Spleen (tissue), 11 donors: ENCODE measurements around the gene PPP1R9B. TPM values are rescaled to one million over a fixed set of nuclear protein-coding genes. Genes with fewer than 3 reads are reported as not detected.

ENCODE experiments used
- DNase-seq: peaks from one replicate; pipeline ENCODE4 v3.0.0-alpha.2; 2020
- H3K27ac ChIP-seq, 8 donors: fragments of 200-600 bp; sonication (generic) in 7 of 8; 1 replicate in 4 of 8; 2 replicates in 4 of 8; pipeline versions ENCODE4 v1.5.0 to v1.8.0; 2016 to 2021; ENCODE audit warnings: inconsistent platforms in 4 of 8, mild to moderate bottlenecking in 4 of 8, moderate library complexity in 1 of 8
- H3K27me3 ChIP-seq, 7 donors: fragments of 200-600 bp; sonication (generic) in 6 of 7; replicated peaks in 1 of 7; 1 replicate in 4 of 7; 2 replicates in 3 of 7; pipeline versions ENCODE4 v1.5.0 to v1.8.0; 2016 to 2021; ENCODE audit warnings: inconsistent platforms in 3 of 7, mild to moderate bottlenecking in 1 of 7
- H3K36me3 ChIP-seq, 6 donors: fragments of 200-600 bp; sonication (generic) in 5 of 6; 1 replicate in 4 of 6; 2 replicates in 2 of 6; pipeline versions ENCODE4 v1.5.0 to v1.8.0; 2016 to 2021; ENCODE audit warnings: inconsistent platforms in 2 of 6
- H3K4me1 ChIP-seq, 6 donors: fragments of 200-600 bp; sonication (generic) in 5 of 6; 1 replicate in 3 of 6; 2 replicates in 3 of 6; pipeline versions ENCODE4 v1.5.0 to v1.8.0; 2016 to 2021; ENCODE audit warnings: inconsistent platforms in 3 of 6
- H3K4me3 ChIP-seq, 8 donors: fragments of 200-600 bp; sonication (generic) in 7 of 8; 1 replicate in 4 of 8; 2 replicates in 4 of 8; pipeline versions ENCODE4 v1.5.0 to v1.8.0; 2016 to 2021; ENCODE audit warnings: inconsistent platforms in 4 of 8, mild to moderate bottlenecking in 4 of 8, moderate library complexity in 2 of 8
- H3K9me3 ChIP-seq, 8 donors: fragments of 200-600 bp; sonication (generic) in 7 of 8; 1 replicate in 4 of 8; 2 replicates in 4 of 8; pipeline versions ENCODE4 v1.5.0 to v1.8.0; 2016 to 2021; ENCODE audit warnings: inconsistent platforms in 4 of 8
- CTCF ChIP-seq, 11 experiments: fragments of 200-600 bp in 7 of 11; fragments of 450-650 bp in 4 of 11; sonication (generic) in 4 of 11; IDR thresholded peaks in 8 of 11; conservative IDR thresholded peaks in 3 of 11; 1 replicate in 7 of 11; 2 replicates in 4 of 11; pipeline versions ENCODE4 v1.4.0 to v1.8.0; 2016 to 2021; ENCODE audit warnings: antibody characterized with exemption in 11 of 11, inconsistent platforms in 4 of 11, mild to moderate bottlenecking in 1 of 11
- POLR2A ChIP-seq, 3 donors: fragments of 450-650 bp; IDR thresholded peaks; one replicate each; pipeline ENCODE4 v1.5.1; 2017; ENCODE audit warnings: antibody characterized with exemption in 3 of 3, mild to moderate bottlenecking in 1 of 3
- POLR2AphosphoS5 ChIP-seq, 3 donors: sonication (generic); formaldehyde crosslinking; IDR thresholded peaks; one replicate each; pipeline ENCODE4 v1.5.1; 2017; ENCODE audit warnings: antibody characterized with exemption in 3 of 3
- WGBS, 5 donors: extraction: QIAGEN DNeasy Blood & Tissue Kit in 3 of 5; methylation state at CpG; one replicate each; pipeline versions ENCODE4 v1.1.5 to v1.1.7; 2013 to 2018; 5-methylcytosine and 5-hydroxymethylcytosine counted together
- intact Hi-C: fragments of 100-400 bp; cut with DNase I; formaldehyde crosslinking; loops from one replicate; pipeline ENCODE4 v1.15.0; 2023; ENCODE audit warnings: low total_unique reads
- polyA plus RNA-seq, 3 donors: library from polyadenylated mRNA; stranded (reverse); fragments of 200-250 nt; gene quantifications; one replicate each; pipeline ENCODE4 v1.2.1, GENCODE V29; 2013
- total RNA-seq, 7 donors: library from RNA; depleted of rRNA in 3 of 7; stranded (reverse); fragments of >200 nt in 3 of 7; fragmentation: NEBNext Ultra II Directional in 4 of 7; extraction: Animal tissue kit (Norgen Biotek cat#: 25700) in 4 of 7; gene quantifications; one replicate each; pipeline versions ENCODE4 v1.1.0 to v1.2.1, GENCODE V29; 2016 to 2021
- donor health status: healthy with polysubstance abuse.
- donor health status: DM: no; HTN: no; CAD: no; lungs with moderate emphysema.
- donor health status: DM: no; HTN: no; CAD: no.
- donor health status: Bipolar disorder and iron deficiency.
- donor health status: healthy.
- donor health status: DM: no; HTN: no; CAD: no.
- donor health status: DM: yes; HTN: yes; CAD: no.

PPP1R9B gene
- total and polyA plus RNA-seq, 10 donors = 30.0 to 136 (median 86.2) TPM

- DNase-seq = no peak
- intact Hi-C loops = loop anchor here (10.0 kb wide), 1 partner anchor 183 kb away; no protein-coding TSS in a partner anchor
- Histone ChIP-seq H3K27ac (peak overlapping the region; percentile 48 to 86 (median 77)), H3K36me3 (peaks cover 0 to 43% (median 30%) of the 10 kb centered on the region in 6 donors), H3K27me3 (peaks cover 0 to 32% (median 7%) of the 10 kb centered on the region in 7 donors), H3K4me1 (peaks cover 3 to 50% (median 24%) of the 10 kb centered on the region in 6 donors), H3K9me3 (no peaks in the 10 kb centered on the region), H3K4me3 (no peak overlapping the region)
- 54 to 75% (median 69%) methylated on average over 8 to 14 of the region's 14 CpGs for WGBS, 5 donors
- TF ChIP-seq POLR2A (IDR thresholded peaks at IDR 0.05) (no peak), CTCF (IDR thresholded peaks at IDR 0.05 in 8 of 11, conservative IDR thresholded peaks at IDR 0.05 in 3 of 11) (no peak), POLR2AphosphoS5 (IDR thresholded peaks at IDR 0.05) (peak; percentile 47 to 74 (median 66))
Observed at GRCh38 chr17:50111673-50112655, 38.5 kb downstream of the PPP1R9B start.

- DNase-seq = no peak
- WGBS, 5 donors = 78 to 89% (median 83%) methylated on average over 17 to 19 of the region's 19 CpGs
- peaks cover 3 to 41% (median 21%) of the 10 kb centered on the region in 6 donors for H3K4me1 ChIP-seq
- H3K27me3 ChIP-seq = peaks cover 0 to 20% (median 4%) of the 10 kb centered on the region in 7 donors
- H3K36me3 ChIP-seq = peaks cover 0 to 55% (median 40%) of the 10 kb centered on the region in 6 donors
- H3K27ac ChIP-seq = peak overlapping the region in 7 of 8 donors; percentile 72 to 86 (median 80)
- H3K4me3 ChIP-seq = no peak overlapping the region
- H3K9me3 ChIP-seq = no peaks in the 10 kb centered on the region
- intact Hi-C loops = loop anchor here (10.0 kb wide), 1 partner anchor 184 kb away; no protein-coding TSS in a partner anchor
- no peak for TF ChIP-seq CTCF (IDR thresholded peaks at IDR 0.05 in 8 of 11, conservative IDR thresholded peaks at IDR 0.05 in 3 of 11)
- peak in 1 of 3 donors; percentile 10 for TF ChIP-seq POLR2AphosphoS5 (IDR thresholded peaks at IDR 0.05)
Observed at GRCh38 chr17:50110591-50111349, 39.7 kb downstream of the PPP1R9B start.

DNA sequence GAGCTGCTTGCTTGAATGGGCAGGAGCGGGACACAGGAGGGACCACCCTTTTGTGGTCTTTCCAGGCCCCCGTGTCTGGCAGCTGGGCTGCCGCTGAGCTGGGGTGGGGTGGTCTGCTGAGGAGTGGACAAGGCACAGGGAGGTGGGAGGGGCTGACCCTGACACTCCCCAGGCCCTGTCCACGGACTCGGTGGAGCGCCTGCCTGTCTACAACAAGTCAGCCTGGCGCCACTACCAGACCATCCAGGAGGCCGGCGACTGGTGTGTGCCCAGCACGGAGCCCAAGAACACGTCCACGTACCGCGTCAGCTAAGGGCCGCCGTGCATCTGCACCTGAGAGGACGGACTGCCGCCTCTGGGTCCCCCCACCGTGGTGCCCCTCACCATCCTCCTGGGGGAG is 40.7 kb downstream of the PPP1R9B start:
- no peaks in the 10 kb centered on the region for H3K9me3 ChIP-seq
- H3K4me1 ChIP-seq = peaks cover 3 to 34% (median 19%) of the 10 kb centered on the region in 6 donors
- H3K27ac ChIP-seq = peak overlapping the region in 2 of 8 donors; percentile 8 to 81
- H3K4me3 ChIP-seq = no peak overlapping the region
- H3K27me3 ChIP-seq = peaks cover 0 to 10% (median 0%) of the 10 kb centered on the region in 7 donors
- intact Hi-C loops = loop anchor here (10.0 kb wide), 1 partner anchor 185 kb away; no protein-coding TSS in a partner anchor
- no peak for DNase-seq
- peak in 1 of 3 donors; percentile 14 for TF ChIP-seq POLR2AphosphoS5 (IDR thresholded peaks at IDR 0.05)
- TF ChIP-seq POLR2A (IDR thresholded peaks at IDR 0.05) = no peak
- TF ChIP-seq CTCF (IDR thresholded peaks at IDR 0.05 in 8 of 11, conservative IDR thresholded peaks at IDR 0.05 in 3 of 11) = no peak
- 74 to 95% (median 91%) methylated on average over 7 to 19 of the region's 19 CpGs for WGBS, 5 donors
- peaks cover 0 to 64% (median 44%) of the 10 kb centered on the region in 6 donors for H3K36me3 ChIP-seq
